H1 (cell line): ENCODE results near the gene CDC42EP3. TPM values are rescaled to one million over a fixed set of nuclear protein-coding genes. Genes with fewer than 3 reads are reported as not detected.

Source experiments
- CTCF ChIA-PET: fragments of 300-600 bp; sonication (Branson Sonifier 250); formaldehyde crosslinking; loops from one replicate; lab custom pipeline; 2021; ENCODE audit not compliant: partially characterized antibody; lab: Charles Lee
- POLR2A ChIA-PET: fragments of 300-600 bp; sonication (Branson Sonifier 250); formaldehyde crosslinking; loops from one replicate; lab custom pipeline; 2021; ENCODE audit warnings: inconsistent platforms; ENCODE audit not compliant: partially characterized antibody; lab: Charles Lee
- DNase-seq, 2 experiments: peaks; one replicate each; pipeline versions ENCODE4 v3.0.0 to v3.0.0-alpha.2; 2010 to 2022; ENCODE audit warnings: low spot score in 2 of 2, low read depth in 1 of 2, mixed read lengths in 1 of 2
- FAIRE-seq: peaks from 2 replicates; lab custom pipeline; 2011; peaks lifted over from hg19 to GRCh38; lab: Jason Lieb, UNC
- H2AFZ ChIP-seq: 2 replicates; pipeline ENCODE4 v1.8.1; 2012; ENCODE audit warnings: low read length, inconsistent platforms
- H2AK5ac ChIP-seq: 2 replicates; pipeline ENCODE4 v1.6.1; 2013; ENCODE audit warnings: low read depth, low read length
- H2BK120ac ChIP-seq: replicated peaks from 2 replicates; pipeline ENCODE3; 2013; ENCODE audit warnings: low read depth, low read length, inconsistent platforms
- H2BK12ac ChIP-seq: 2 replicates; pipeline ENCODE4 v1.6.1; 2013; ENCODE audit warnings: low read depth, low read length
- H2BK15ac ChIP-seq: 2 replicates; pipeline ENCODE4 v1.6.1; 2013; ENCODE audit warnings: low read length
- H2BK20ac ChIP-seq: 2 replicates; pipeline ENCODE4 v1.6.1; 2013; ENCODE audit warnings: low read length
- H2BK5ac ChIP-seq: 2 replicates; pipeline ENCODE4 v1.6.1; 2013; ENCODE audit warnings: low read depth, low read length
- H3K14ac ChIP-seq: 2 replicates; pipeline ENCODE4 v1.6.1; 2013; ENCODE audit warnings: inconsistent platforms; ENCODE audit not compliant: insufficient read length
- H3K18ac ChIP-seq: 2 replicates; pipeline ENCODE4 v1.6.1; 2013; ENCODE audit warnings: low read length; ENCODE audit errors: extremely low read depth
- H3K23ac ChIP-seq: 2 replicates; pipeline ENCODE4 v1.6.1; 2013; ENCODE audit warnings: inconsistent platforms; ENCODE audit not compliant: insufficient read length
- H3K23me2 ChIP-seq: 2 replicates; pipeline ENCODE4 v1.6.1; 2013; ENCODE audit warnings: low read depth, low read length
- H3K27ac ChIP-seq: 2 replicates; pipeline ENCODE4 v1.6.1; 2011; ENCODE audit warnings: low read depth, low read length, inconsistent platforms
- H3K27me3 ChIP-seq, 4 experiments: replicated peaks in 1 of 4; 1 replicate in 1 of 4; 2 replicates in 3 of 4; pipeline versions ENCODE4 v1.6.1 to v1.8.1; 2011 to 2013; ENCODE audit warnings: low read length in 3 of 4, mild to moderate bottlenecking in 3 of 4, inconsistent platforms in 2 of 4, mixed read lengths in 2 of 4, moderate library complexity in 1 of 4; ENCODE audit not compliant: control insufficient read depth in 3 of 4, insufficient read depth in 3 of 4; ENCODE audit errors: extremely low read depth in 1 of 4
- H3K36me3 ChIP-seq, 4 experiments: 2 replicates each; pipeline versions ENCODE4 v1.6.1 to v1.8.1; 2011 to 2013; ENCODE audit warnings: mild to moderate bottlenecking in 4 of 4, low read length in 3 of 4, moderate library complexity in 2 of 4, control low read depth in 1 of 4, inconsistent platforms in 1 of 4; ENCODE audit not compliant: insufficient read depth in 4 of 4, control insufficient read depth in 2 of 4
- H3K4ac ChIP-seq: replicated peaks from 2 replicates; pipeline ENCODE3; 2013; ENCODE audit warnings: low read length, low read depth, mixed read lengths, inconsistent platforms; ENCODE audit not compliant: insufficient read length
- H3K4me1 ChIP-seq, 4 experiments: replicated peaks in 1 of 4; 1 replicate in 1 of 4; 2 replicates in 3 of 4; pipeline versions ENCODE4 v1.6.1 to v1.8.1; 2011 to 2013; ENCODE audit warnings: low read length in 3 of 4, inconsistent platforms in 2 of 4, mixed read lengths in 1 of 4; ENCODE audit not compliant: insufficient read depth in 4 of 4, control insufficient read depth in 3 of 4
- H3K4me2 ChIP-seq, 2 experiments: 2 replicates each; pipeline versions ENCODE4 v1.6.1 to v1.8.1; 2011 to 2013; ENCODE audit warnings: low read depth in 2 of 2, low read length in 2 of 2, control low read depth in 1 of 2, inconsistent platforms in 1 of 2, mild to moderate bottlenecking in 1 of 2; ENCODE audit not compliant: insufficient read depth in 1 of 2
- H3K4me3 ChIP-seq, 4 experiments: fragments of 200-600, 300-600 bp in 1 of 4; sonication (generic), shearing (Covaris generic), sonication (Bioruptor Twin) in 1 of 4; 2 replicates each; pipeline versions ENCODE4 v1.5.1 to v1.8.1; 2011 to 2016; ENCODE audit warnings: low read length in 4 of 4, low read depth in 3 of 4, control low read depth in 2 of 4, inconsistent platforms in 2 of 4, mild to moderate bottlenecking in 2 of 4, mixed read lengths in 1 of 4, moderate library complexity in 1 of 4; ENCODE audit not compliant: insufficient read depth in 2 of 4; ENCODE audit errors: extremely low read depth in 1 of 4
- H3K56ac ChIP-seq: replicated peaks from 2 replicates; pipeline ENCODE3; 2013; ENCODE audit warnings: low read depth, mild to moderate bottlenecking, mixed read lengths, low read length, inconsistent platforms; ENCODE audit not compliant: insufficient read length
- H3K79me1 ChIP-seq: 2 replicates; pipeline ENCODE4 v1.6.1; 2013; ENCODE audit warnings: low read depth, low read length, control low read depth
- H3K79me2 ChIP-seq, 2 experiments: 2 replicates each; pipeline versions ENCODE4 v1.6.1 to v1.8.1; 2012 to 2013; ENCODE audit warnings: low read length in 2 of 2, mild to moderate bottlenecking in 2 of 2, inconsistent platforms in 1 of 2; ENCODE audit not compliant: insufficient read depth in 2 of 2, control insufficient read depth in 1 of 2
- H3K9ac ChIP-seq, 4 experiments: replicated peaks in 1 of 4; 1 replicate in 1 of 4; 2 replicates in 3 of 4; pipeline versions ENCODE4 v1.6.1 to v1.8.1; 2011 to 2013; ENCODE audit warnings: low read depth in 3 of 4, low read length in 3 of 4, control low read depth in 2 of 4, mild to moderate bottlenecking in 2 of 4, moderate library complexity in 2 of 4, inconsistent platforms in 1 of 4; ENCODE audit errors: extremely low read depth in 1 of 4
- H3K9me3 ChIP-seq, 2 experiments: 2 replicates each; pipeline versions ENCODE4 v1.6.1 to v1.8.1; 2012 to 2013; ENCODE audit warnings: mild to moderate bottlenecking in 2 of 2, moderate library complexity in 2 of 2, control low read depth in 1 of 2, inconsistent platforms in 1 of 2, low read depth in 1 of 2, low read length in 1 of 2, mixed read lengths in 1 of 2; ENCODE audit not compliant: insufficient read depth in 2 of 2
- H4K20me1 ChIP-seq, 2 experiments: replicated peaks in 1 of 2; 2 replicates each; pipeline versions ENCODE3 to v1.8.1; 2011 to 2013; ENCODE audit warnings: inconsistent platforms in 2 of 2, low read length in 2 of 2, mild to moderate bottlenecking in 1 of 2; ENCODE audit not compliant: insufficient read depth in 2 of 2, control insufficient read depth in 1 of 2
- H4K5ac ChIP-seq: 2 replicates; pipeline ENCODE4 v1.6.1; 2013; ENCODE audit warnings: low read length, low read depth, mixed read lengths, inconsistent platforms; ENCODE audit not compliant: insufficient read length
- H4K8ac ChIP-seq: 2 replicates; pipeline ENCODE4 v1.8.0; 2013; ENCODE audit warnings: mild to moderate bottlenecking, moderate library complexity, low read length, inconsistent platforms; ENCODE audit not compliant: insufficient read depth; ENCODE audit errors: extremely low read depth
- H4K91ac ChIP-seq: replicated peaks from 2 replicates; pipeline ENCODE3; 2013; ENCODE audit warnings: low read length, mixed read lengths, inconsistent platforms; ENCODE audit not compliant: insufficient read length
- CBX5 ChIP-seq: fragments of 300-800, 300-1000 bp; sonication (generic); IDR thresholded peaks from 2 replicates; pipeline ENCODE4 v1.7.1; 2016; ENCODE audit warnings: antibody characterized with exemption, low read length, low read depth
- CHD2 ChIP-seq: IDR thresholded peaks from 2 replicates; pipeline ENCODE4 v1.6.1; 2012; ENCODE audit warnings: low read length, improper control_type of control experiment
- E2F6 ChIP-seq: IDR thresholded peaks from 2 replicates; pipeline ENCODE4 v1.6.1; 2012; ENCODE audit warnings: inconsistent platforms
- FOSL1 ChIP-seq: IDR thresholded peaks from 2 replicates; pipeline ENCODE4 v1.6.1; 2011; ENCODE audit warnings: mild to moderate bottlenecking, low read depth, low read length, moderate library complexity; ENCODE audit not compliant: insufficient read depth
- HDAC6 ChIP-seq: IDR thresholded peaks from one replicate; pipeline ENCODE4 v1.7.1; 2012; ENCODE audit warnings: low read depth, mild to moderate bottlenecking, inconsistent platforms, low read length, moderate library complexity
- JUN ChIP-seq: IDR thresholded peaks from 2 replicates; pipeline ENCODE4 v1.6.1; 2011; ENCODE audit warnings: low read depth, mild to moderate bottlenecking, improper control_type of control experiment, low read length
- RFX5 ChIP-seq: IDR thresholded peaks from 2 replicates; pipeline ENCODE4 v1.6.1; 2011; ENCODE audit warnings: low read depth, low read length, improper control_type of control experiment, borderline replicate concordance
- SP2 ChIP-seq: IDR thresholded peaks from 2 replicates; pipeline ENCODE4 v1.6.1; 2012; ENCODE audit warnings: mild to moderate bottlenecking, low read length, inconsistent platforms
- SRF ChIP-seq: IDR thresholded peaks from 2 replicates; pipeline ENCODE4 v1.6.1; 2011; ENCODE audit warnings: mild to moderate bottlenecking, low read depth, low read length, moderate library complexity
- WGBS, 2 experiments: shearing (Covaris generic) in 1 of 2; methylation state at CpG; one replicate each; pipeline versions ENCODE4 v1.1.6 to v1.1.7; 2013 to 2015; ENCODE audit warnings: low lambda C conversion rate in 2 of 2, mixed read lengths in 2 of 2, inconsistent platforms in 1 of 2, low coverage in 1 of 2, missing lambda C conversion rate in 1 of 2; ENCODE audit not compliant: insufficient replicate concordance in 2 of 2, insufficient coverage in 1 of 2, insufficient read length in 1 of 2; ENCODE audit errors: extremely low coverage in 1 of 2, missing lambda C conversion rate in 1 of 2; 5-methylcytosine and 5-hydroxymethylcytosine counted together
- polyA plus RNA-seq, 7 experiments: library from polyadenylated mRNA; depleted of rRNA in 3 of 7; stranded (reverse) in 5 of 7; unstranded in 2 of 7; fragments of >200 nt in 5 of 7; fragments of 200-250 nt in 2 of 7; gene quantifications; 1 replicate in 5 of 7; 2 replicates in 1 of 7; 4 replicates in 1 of 7; pipeline versions ENCODE4 v1.2.1 to v1.2.3, GENCODE V29; 2011 to 2013; ENCODE audit warnings: missing spikeins in 2 of 7, mixed read lengths in 2 of 7
- total RNA-seq: library from RNA; stranded (reverse); fragmentation: NEBNext Ultra II Directional; extraction: Animal tissue kit (Norgen Biotek cat#: 25700); gene quantifications from 2 replicates; pipeline ENCODE4 v1.2.1, GENCODE V29; 2021
- TF ChIP-seq, protein P1 (sequence below), 3 experiments: IDR thresholded peaks; 1 replicate in 2 of 3; 2 replicates in 1 of 3; pipeline versions ENCODE4 v1.5.1 to v1.6.1; 2011; ENCODE audit warnings: low read length in 3 of 3, mild to moderate bottlenecking in 3 of 3, inconsistent platforms in 2 of 3, low read depth in 1 of 3, moderate library complexity in 1 of 3; ENCODE audit not compliant: insufficient read depth in 1 of 3; ENCODE audit errors: control extremely low read depth in 1 of 3
- TF ChIP-seq, protein P2 (sequence below): IDR thresholded peaks from 2 replicates; pipeline ENCODE4 v1.6.1; 2012; ENCODE audit warnings: inconsistent platforms

The CDC42EP3 gene
- total and polyA plus RNA-seq, 2 of the 8 experiments (the other 6 are each of a cell fraction or from before 2014, with no cell fraction given), result 18.4 to 24.7 TPM

DNA sequence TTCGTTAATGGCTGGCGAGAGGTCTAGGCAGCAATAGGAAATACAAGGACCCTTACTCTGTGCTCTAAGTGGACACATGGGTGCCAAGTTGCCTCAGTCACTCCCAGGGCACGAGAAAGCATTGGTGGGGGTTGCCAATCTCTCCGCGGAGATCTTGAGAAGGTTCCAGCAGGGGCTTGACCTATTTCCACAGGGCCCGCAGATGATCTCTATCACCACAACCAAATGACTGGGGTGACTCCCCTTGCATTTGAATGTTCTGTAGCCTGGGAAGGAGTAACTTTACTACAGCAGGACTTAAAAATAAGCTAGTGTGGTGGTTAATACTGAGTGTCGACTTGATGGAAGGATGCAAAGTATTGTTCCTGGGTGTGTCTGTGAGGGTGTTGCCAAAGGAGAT is 8.1 kb downstream of the CDC42EP3 start:
- H3K4me1 ChIP-seq, result peaks cover under 1 to 8% (median 4%) of the 10 kb centered on the region in 4 experiments; a peak in 6 of 7 replicates
- H2AFZ ChIP-seq, result no peak overlapping the region
- H2BK120ac ChIP-seq, result no peak overlapping the region
- H3K23me2 ChIP-seq, result no peaks in the 10 kb centered on the region
- H3K4ac ChIP-seq, result no peak overlapping the region
- H4K5ac ChIP-seq, result no peak overlapping the region
- no peak overlapping the region for H3K4me2 ChIP-seq
- no peak overlapping the region for H4K91ac ChIP-seq
- peaks cover 0 to 10% of the 10 kb centered on the region in 2 experiments for H4K20me1 ChIP-seq
- H2BK12ac ChIP-seq, result no peak overlapping the region
- no peak overlapping the region for H3K23ac ChIP-seq
- no peak overlapping the region for H2BK15ac ChIP-seq
- H3K27me3 ChIP-seq, result no peaks in the 10 kb centered on the region
- no peak overlapping the region for H2BK5ac ChIP-seq
- no peak overlapping the region for H3K18ac ChIP-seq
- H3K27ac ChIP-seq, result no peak overlapping the region
- 0 out of 8 replicates have a peak, but pooled peaks cover 0 to 3% (median 0%) of the 10 kb centered on the region in 4 experiments for H3K36me3 ChIP-seq
- no peak for FAIRE-seq
- H3K79me2 ChIP-seq, result peaks cover 5 to 95% of the 10 kb centered on the region in 2 experiments
- H3K9me3 ChIP-seq, result no peaks in the 10 kb centered on the region
- no peak overlapping the region for H3K14ac ChIP-seq
- WGBS, 2 experiments, result 93% methylated on average over 7 of the region's 7 CpGs; no CpG with 5 or more reads in 1 of the 2 experiments
- no peak overlapping the region for H4K8ac ChIP-seq
- H2AK5ac ChIP-seq, result no peak overlapping the region
- H3K79me1 ChIP-seq, result no peaks in the 10 kb centered on the region; the same call in 1 of the 2 replicates
- H3K4me3 ChIP-seq, result no peak overlapping the region
- H3K56ac ChIP-seq, result no peak overlapping the region
- CTCF ChIA-PET, result interaction anchor here (0.8 kb wide), 1 partner anchor 214 kb away, joined by 3 read pairs; no protein-coding TSS in a partner anchor
- H2BK20ac ChIP-seq, result no peak overlapping the region
- POLR2A ChIA-PET, result interaction anchor here (1.5 kb wide), 2 partner anchors 9 to 253 kb away, joined by 3 to 4 read pairs; no protein-coding TSS in a partner anchor
- no peak overlapping the region for H3K9ac ChIP-seq
- no peak for DNase-seq
- TF ChIP-seq SP2 (no peak), FOSL1 (no peak), CHD2 (no peak), JUN (no peak), SRF (no peak), RFX5 (no peak), E2F6 (no peak), HDAC6 (no peak), CBX5 (no peak)
- TF ChIP-seq, protein P1, sequence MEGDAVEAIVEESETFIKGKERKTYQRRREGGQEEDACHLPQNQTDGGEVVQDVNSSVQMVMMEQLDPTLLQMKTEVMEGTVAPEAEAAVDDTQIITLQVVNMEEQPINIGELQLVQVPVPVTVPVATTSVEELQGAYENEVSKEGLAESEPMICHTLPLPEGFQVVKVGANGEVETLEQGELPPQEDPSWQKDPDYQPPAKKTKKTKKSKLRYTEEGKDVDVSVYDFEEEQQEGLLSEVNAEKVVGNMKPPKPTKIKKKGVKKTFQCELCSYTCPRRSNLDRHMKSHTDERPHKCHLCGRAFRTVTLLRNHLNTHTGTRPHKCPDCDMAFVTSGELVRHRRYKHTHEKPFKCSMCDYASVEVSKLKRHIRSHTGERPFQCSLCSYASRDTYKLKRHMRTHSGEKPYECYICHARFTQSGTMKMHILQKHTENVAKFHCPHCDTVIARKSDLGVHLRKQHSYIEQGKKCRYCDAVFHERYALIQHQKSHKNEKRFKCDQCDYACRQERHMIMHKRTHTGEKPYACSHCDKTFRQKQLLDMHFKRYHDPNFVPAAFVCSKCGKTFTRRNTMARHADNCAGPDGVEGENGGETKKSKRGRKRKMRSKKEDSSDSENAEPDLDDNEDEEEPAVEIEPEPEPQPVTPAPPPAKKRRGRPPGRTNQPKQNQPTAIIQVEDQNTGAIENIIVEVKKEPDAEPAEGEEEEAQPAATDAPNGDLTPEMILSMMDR (IDR thresholded peaks at IDR 0.05; ENCODE audit: control extremely low read depth in 1 of 3, insufficient read depth in 1 of 3, low read depth in 1 of 3, low read length in 3 of 3), result no peak
- TF ChIP-seq, protein P2, sequence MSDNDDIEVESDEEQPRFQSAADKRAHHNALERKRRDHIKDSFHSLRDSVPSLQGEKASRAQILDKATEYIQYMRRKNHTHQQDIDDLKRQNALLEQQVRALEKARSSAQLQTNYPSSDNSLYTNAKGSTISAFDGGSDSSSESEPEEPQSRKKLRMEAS, result no peak
